ENCODE measurements around the gene SLX4IP.

The SLX4IP gene

GRCh38 chr20:10654630-10655029, 219.5 kb downstream of the SLX4IP start:
- DNase-seq = no peak

- no peak for DNase-seq
Measured at GRCh38 chr20:10655720-10656669, 220.9 kb downstream of the SLX4IP start.

GRCh38 chr20:10657453-10657852, 222.3 kb downstream of the SLX4IP start:
- no peak for DNase-seq

GRCh38 chr20:10658051-10658823, 223.1 kb downstream of the SLX4IP start:
- no peak for DNase-seq

GRCh38 chr20:10658876-10659632, 223.9 kb downstream of the SLX4IP start:
- DNase-seq = no peak

- no peak for DNase-seq
Measured at GRCh38 chr20:10659651-10660601, 224.8 kb downstream of the SLX4IP start.

- DNase-seq = no peak
Measured at GRCh38 chr20:10660661-10661060, 225.6 kb downstream of the SLX4IP start.

GRCh38 chr20:10661261-10661660, 226.2 kb downstream of the SLX4IP start:
- DNase-seq = no peak

- no peak for DNase-seq
Measured at GRCh38 chr20:10662151-10662550, 227.0 kb downstream of the SLX4IP start.

GRCh38 chr20:10662661-10663458, 227.8 kb downstream of the SLX4IP start:
- no peak for DNase-seq

- DNase-seq = no peak
Measured at GRCh38 chr20:10663756-10664155, 228.7 kb downstream of the SLX4IP start.

- no peak for DNase-seq
Measured at GRCh38 chr20:10665027-10665561, 230.0 kb downstream of the SLX4IP start.

GRCh38 chr20:10665791-10666190, 230.7 kb downstream of the SLX4IP start:
- DNase-seq = no peak

GRCh38 chr20:10666221-10667076, 231.3 kb downstream of the SLX4IP start:
- DNase-seq = no peak

GRCh38 chr20:10667077-10667401, 231.9 kb downstream of the SLX4IP start:
- no peak for DNase-seq

GRCh38 chr20:10667560-10668167, 232.6 kb downstream of the SLX4IP start:
- DNase-seq = no peak

- no peak for DNase-seq
Measured at GRCh38 chr20:10668677-10669368, 233.7 kb downstream of the SLX4IP start.

GRCh38 chr20:10669843-10670446, 234.8 kb downstream of the SLX4IP start:
- DNase-seq = no peak
